Muscle of leg (tissue), 11 donors: Measurements from ENCODE around the gene FARS2. TPM values are rescaled to one million over a fixed set of nuclear protein-coding genes. Genes with fewer than 3 reads are reported as not detected.

ENCODE experiments used
- DNase-seq: peaks from one replicate; pipeline ENCODE4 v3.0.0; 2013
- H3K27ac ChIP-seq: one replicate; pipeline ENCODE4 v1.5.1; 2013; ENCODE audit warnings: mild to moderate bottlenecking, low read length, control low read depth
- H3K27me3 ChIP-seq: one replicate; pipeline ENCODE4 v1.6.1; 2013; ENCODE audit warnings: low read length; ENCODE audit not compliant: control insufficient read depth, insufficient read depth
- H3K36me3 ChIP-seq: one replicate; pipeline ENCODE4 v1.6.1; 2013; ENCODE audit warnings: low read length; ENCODE audit not compliant: control insufficient read depth, insufficient read depth
- H3K4me1 ChIP-seq: one replicate; pipeline ENCODE4 v1.6.1; 2013; ENCODE audit warnings: low read length; ENCODE audit not compliant: control insufficient read depth, insufficient read depth
- H3K4me3 ChIP-seq: one replicate; pipeline ENCODE4 v1.5.1; 2013; ENCODE audit warnings: low read length, control low read depth
- H3K9me3 ChIP-seq: replicated peaks from 2 replicates; pipeline ENCODE4 v1.6.1; 2013; ENCODE audit warnings: low read depth, low read length; ENCODE audit not compliant: control insufficient read depth
- whole genome bisulfite sequencing: methylation state at CpG from one replicate; pipeline ENCODE4 v1.1.5; 2013; ENCODE audit warnings: missing lambda C conversion rate; ENCODE audit not compliant: insufficient coverage; 5-methylcytosine and 5-hydroxymethylcytosine counted together
- polyA plus RNA-seq, 8 donors: library from polyadenylated mRNA; unstranded; fragments of 120-200 nt; gene quantifications; one replicate each; pipeline versions ENCODE4 v1.2.1 to v1.2.3, GENCODE V29; 2013; ENCODE audit warnings: inconsistent platforms in 1 of 8, low replicate concordance in 1 of 8; ENCODE audit not compliant: insufficient read length in 8 of 8, insufficient read depth in 1 of 8
- total RNA-seq: library from RNA; stranded (reverse); fragments of 120-200 nt; gene quantifications from one replicate; pipeline ENCODE4 v1.2.4, GENCODE V29; 2013

The FARS2 gene
- total and polyA plus RNA-seq, 9 donors = 9.7 to 16.9 (median 12.4) TPM

- Histone ChIP-seq H3K27ac (no peak overlapping the region), H3K9me3 (no peaks in the 10 kb centered on the region), H3K27me3 (no peaks in the 10 kb centered on the region), H3K36me3 (no peaks in the 10 kb centered on the region), H3K4me3 (no peak overlapping the region), H3K4me1 (peaks cover 4% of the 10 kb centered on the region)
- peak; percentile 16 for DNase-seq
- 33% methylated on average over 1 of the region's 11 CpGs for WGBS
Observed at GRCh38 chr6:5294392-5295211, 33.3 kb downstream of the FARS2 start.

- DNase-seq = no peak
- no peaks in the 10 kb centered on the region for H3K9me3 ChIP-seq
- H3K36me3 ChIP-seq = no peaks in the 10 kb centered on the region
- H3K4me1 ChIP-seq = peaks cover 4% of the 10 kb centered on the region
- H3K27ac ChIP-seq = no peak overlapping the region
- no peaks in the 10 kb centered on the region for H3K27me3 ChIP-seq
- WGBS = 47% methylated on average over 2 of the region's 7 CpGs
- H3K4me3 ChIP-seq = no peak overlapping the region
Observed at GRCh38 chr6:5295623-5296022, 34.3 kb downstream of the FARS2 start.

GRCh38 chr6:5300206-5300764 is 39.0 kb downstream of the FARS2 start:
- Histone ChIP-seq H3K4me1 (peaks cover 5% of the 10 kb centered on the region), H3K4me3 (no peak overlapping the region), H3K9me3 (no peaks in the 10 kb centered on the region)

GRCh38 chr6:5302220-5302946 is 41.1 kb downstream of the FARS2 start:
- no peak for DNase-seq
- Histone ChIP-seq H3K36me3 (no peaks in the 10 kb centered on the region), H3K27me3 (no peaks in the 10 kb centered on the region), H3K4me3 (no peak overlapping the region), H3K9me3 (no peaks in the 10 kb centered on the region), H3K27ac (no peak overlapping the region), H3K4me1 (peaks cover 5% of the 10 kb centered on the region)
- WGBS = 71% methylated on average over 9 of the region's 10 CpGs

More at GRCh38 chr6:5300206-5300764, 39.0 kb downstream of the FARS2 start:
- H3K27ac ChIP-seq = no peak overlapping the region
- DNase-seq = no peak
- H3K36me3 ChIP-seq = no peaks in the 10 kb centered on the region
- H3K27me3 ChIP-seq = no peaks in the 10 kb centered on the region
- no CpG with 5 or more reads among the region's 1 CpG for WGBS

- 43% methylated on average over 8 of the region's 10 CpGs for WGBS
Observed at GRCh38 chr6:5302995-5303622, 41.8 kb downstream of the FARS2 start.

GRCh38 chr6:5303682-5304081 is 42.4 kb downstream of the FARS2 start:
- DNase-seq = no peak
- Histone ChIP-seq H3K9me3 (no peaks in the 10 kb centered on the region), H3K27me3 (no peaks in the 10 kb centered on the region), H3K36me3 (no peaks in the 10 kb centered on the region), H3K27ac (no peak overlapping the region), H3K4me3 (no peak overlapping the region), H3K4me1 (peaks cover 5% of the 10 kb centered on the region)
- 80% methylated on average over 6 of the region's 8 CpGs for WGBS

More at GRCh38 chr6:5302995-5303622, 41.8 kb downstream of the FARS2 start:
- Histone ChIP-seq H3K27me3 (no peaks in the 10 kb centered on the region), H3K9me3 (no peaks in the 10 kb centered on the region), H3K27ac (no peak overlapping the region), H3K4me3 (no peak overlapping the region), H3K4me1 (peaks cover 5% of the 10 kb centered on the region), H3K36me3 (no peaks in the 10 kb centered on the region)
- DNase-seq = no peak

GRCh38 chr6:5305968-5306626 is 44.8 kb downstream of the FARS2 start:
- no peaks in the 10 kb centered on the region for H3K9me3 ChIP-seq
- no peak overlapping the region for H3K4me3 ChIP-seq
- H3K27ac ChIP-seq = no peak overlapping the region
- peaks cover 5% of the 10 kb centered on the region for H3K4me1 ChIP-seq
- DNase-seq = no peak
- no peaks in the 10 kb centered on the region for H3K27me3 ChIP-seq
- no peaks in the 10 kb centered on the region for H3K36me3 ChIP-seq
- 10% methylated on average over 2 of the region's 5 CpGs for WGBS

GRCh38 chr6:5307058-5307457 is 45.7 kb downstream of the FARS2 start:
- peaks cover 5% of the 10 kb centered on the region for H3K4me1 ChIP-seq
- no peak overlapping the region for H3K27ac ChIP-seq
- no peaks in the 10 kb centered on the region for H3K27me3 ChIP-seq
- no peak overlapping the region for H3K4me3 ChIP-seq
- no peaks in the 10 kb centered on the region for H3K9me3 ChIP-seq
- no peak for DNase-seq
- no peaks in the 10 kb centered on the region for H3K36me3 ChIP-seq

- Histone ChIP-seq H3K9me3 (no peaks in the 10 kb centered on the region), H3K4me3 (no peak overlapping the region), H3K36me3 (no peaks in the 10 kb centered on the region), H3K27me3 (no peaks in the 10 kb centered on the region), H3K4me1 (no peaks in the 10 kb centered on the region), H3K27ac (no peak overlapping the region)
- 66% methylated on average over 3 of the region's 4 CpGs for WGBS
- DNase-seq = no peak
Observed at GRCh38 chr6:5308066-5308465, 46.8 kb downstream of the FARS2 start.
